ACC112 (cell line): Measurements from ENCODE around the gene HIVEP3.

ENCODE experiments used
- H2AFZ ChIP-seq: fragments of 200-600 bp; sonication (generic); one replicate; pipeline ENCODE4 v1.6.0; 2017; ENCODE audit warnings: antibody characterized with exemption, low read length; ENCODE audit not compliant: unreplicated experiment
- H3K27ac ChIP-seq: fragments of 200-600 bp; sonication (generic); 2 replicates; pipeline ENCODE4 v1.5.1; 2014; ENCODE audit warnings: low read depth, mild to moderate bottlenecking, antibody characterized with exemption, low read length, moderate library complexity
- H3K27me3 ChIP-seq: fragments of 200-600 bp; sonication (generic); 2 replicates; pipeline ENCODE4 v1.6.1; 2014; ENCODE audit warnings: mild to moderate bottlenecking, antibody characterized with exemption, low read length, moderate library complexity, mixed read lengths; ENCODE audit not compliant: insufficient read depth
- H3K36me3 ChIP-seq: fragments of 200-600 bp; sonication (generic); 2 replicates; pipeline ENCODE4 v1.6.1; 2016; ENCODE audit warnings: mild to moderate bottlenecking, antibody characterized with exemption, low read length, moderate library complexity, mixed read lengths; ENCODE audit not compliant: insufficient read depth
- H3K4me1 ChIP-seq: fragments of 200-600 bp; sonication (generic); one replicate; pipeline ENCODE4 v1.6.1; 2016; ENCODE audit warnings: low read length, mixed read lengths; ENCODE audit not compliant: insufficient read depth, unreplicated experiment, control insufficient read depth
- H3K4me3 ChIP-seq: fragments of 200-600 bp; sonication (generic); 2 replicates; pipeline ENCODE4 v1.5.1; 2014; ENCODE audit warnings: mild to moderate bottlenecking, low read depth, low read length
- H3K79me2 ChIP-seq: fragments of 200-600 bp; sonication (generic); one replicate; pipeline ENCODE4 v1.6.0; 2016; ENCODE audit warnings: low read length; ENCODE audit not compliant: control insufficient read depth, unreplicated experiment, insufficient read depth

The HIVEP3 gene

DNA sequence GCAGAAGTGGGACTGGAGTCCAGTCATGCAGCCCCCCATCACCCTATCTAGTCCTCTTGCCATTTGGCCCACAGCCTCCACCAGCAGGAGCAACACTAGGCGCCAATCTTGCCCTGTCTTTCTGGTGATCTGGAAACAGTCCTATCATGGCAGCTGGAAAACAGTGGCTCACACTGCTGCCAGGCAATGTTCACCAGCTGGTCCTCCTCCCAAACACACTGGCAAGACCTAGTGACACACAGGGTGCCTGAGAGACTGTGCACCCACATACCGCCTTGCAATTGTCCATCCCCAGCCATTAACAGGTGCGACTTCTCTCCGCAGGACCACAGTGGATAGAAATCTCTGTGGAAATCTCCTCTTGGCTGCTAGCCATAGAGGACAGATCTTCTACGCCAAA, 105.5 kb downstream of the HIVEP3 start:
- H3K4me3 ChIP-seq = no peak overlapping the region
- peaks cover 13% of the 10 kb centered on the region for H3K4me1 ChIP-seq
- no peaks in the 10 kb centered on the region for H3K79me2 ChIP-seq
- H3K36me3 ChIP-seq = no peaks in the 10 kb centered on the region
- no peak overlapping the region for H2AFZ ChIP-seq
- H3K27ac ChIP-seq = no peak overlapping the region
- no peaks in the 10 kb centered on the region for H3K27me3 ChIP-seq

DNA sequence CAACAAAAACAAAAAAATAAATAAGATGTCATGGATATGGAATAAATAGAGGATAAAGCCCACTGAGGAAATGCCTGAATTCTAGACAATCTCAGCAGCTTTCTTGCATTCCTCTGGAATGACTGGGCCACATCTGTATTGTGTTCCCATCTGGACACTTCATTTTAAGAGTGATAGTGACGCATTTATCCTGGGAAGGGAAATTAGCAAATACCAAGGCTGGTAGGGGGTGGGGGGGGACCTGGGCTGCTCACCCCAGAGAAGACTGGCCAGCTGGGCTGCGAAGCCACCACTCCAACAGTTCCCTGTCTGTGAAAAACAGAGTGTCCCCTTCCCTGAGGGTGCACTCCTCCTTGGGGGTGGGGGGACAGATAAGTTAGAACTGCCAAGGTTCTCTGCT, 106.3 kb downstream of the HIVEP3 start:
- peak overlapping the region; percentile 88 for H3K27ac ChIP-seq
- peaks cover 13% of the 10 kb centered on the region for H3K4me1 ChIP-seq
- no peaks in the 10 kb centered on the region for H3K36me3 ChIP-seq
- H3K79me2 ChIP-seq = no peaks in the 10 kb centered on the region
- H3K27me3 ChIP-seq = no peaks in the 10 kb centered on the region
- H3K4me3 ChIP-seq = 0 out of 2 replicates have a peak overlapping the region, but pooled peaks have one; percentile 39
- H2AFZ ChIP-seq = no peak overlapping the region

DNA sequence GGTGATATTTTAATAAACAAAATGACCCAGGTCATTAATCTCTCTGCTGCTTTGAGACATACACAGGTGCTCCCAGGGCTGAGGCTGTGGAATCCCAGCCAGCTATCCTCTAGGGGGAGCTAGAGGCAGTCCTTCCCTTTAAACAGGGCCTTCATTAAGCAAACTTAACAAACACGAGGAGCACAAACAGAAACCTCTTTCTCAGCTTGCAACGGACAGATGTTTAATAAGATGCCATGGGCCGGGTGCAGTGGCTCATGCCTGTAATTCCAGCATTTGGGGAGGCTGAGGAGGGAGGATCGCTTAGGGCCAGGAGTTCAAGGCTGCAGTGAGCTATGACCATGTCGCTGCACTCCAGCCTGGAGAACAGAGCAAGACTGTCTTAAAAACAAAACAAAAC, 106.7 kb downstream of the HIVEP3 start:
- no peaks in the 10 kb centered on the region for H3K36me3 ChIP-seq
- H3K4me3 ChIP-seq = 0 out of 2 replicates have a peak overlapping the region, but pooled peaks have one; percentile 39
- H3K79me2 ChIP-seq = no peaks in the 10 kb centered on the region
- no peak overlapping the region for H2AFZ ChIP-seq
- peaks cover 13% of the 10 kb centered on the region for H3K4me1 ChIP-seq
- peak overlapping the region; percentile 88 for H3K27ac ChIP-seq
- no peaks in the 10 kb centered on the region for H3K27me3 ChIP-seq

DNA sequence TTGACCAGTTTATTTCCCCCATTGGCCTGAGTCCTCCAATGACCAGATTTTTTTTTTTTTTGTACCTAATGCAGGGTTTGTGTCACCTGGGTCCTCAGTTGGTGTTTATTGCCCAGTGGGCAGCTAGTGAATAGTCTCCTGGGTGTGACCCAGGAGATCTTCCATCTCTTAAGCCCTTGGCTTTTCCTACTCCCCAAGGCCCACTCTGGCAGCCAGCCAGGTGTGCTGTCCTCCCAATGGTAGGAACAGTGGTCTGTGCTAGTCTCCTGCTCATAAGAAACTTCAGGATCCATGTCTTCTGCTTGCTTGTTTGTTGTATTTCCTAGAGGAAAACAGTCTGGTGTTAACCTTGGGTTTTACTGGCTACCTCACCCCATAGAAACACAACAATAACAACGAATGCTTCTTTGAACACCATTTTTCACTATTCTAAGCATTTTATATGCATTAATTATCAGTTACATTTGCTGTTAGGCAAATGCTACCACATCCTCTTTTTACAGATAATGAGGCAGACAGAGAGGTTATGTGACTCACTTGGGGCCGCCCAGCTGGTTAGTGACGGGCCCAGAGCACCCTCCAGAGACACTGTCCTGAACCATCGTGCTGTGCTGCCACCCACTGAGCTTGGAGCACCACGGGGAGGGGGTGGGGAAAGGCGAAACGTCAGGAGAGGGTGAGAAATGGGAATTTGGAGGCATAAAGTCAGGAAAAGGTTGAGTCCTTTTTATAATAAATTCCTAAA, 107.5 kb downstream of the HIVEP3 start:
- H3K4me1 ChIP-seq = peaks cover 13% of the 10 kb centered on the region
- H3K27ac ChIP-seq = no peak overlapping the region
- no peaks in the 10 kb centered on the region for H3K36me3 ChIP-seq
- no peaks in the 10 kb centered on the region for H3K27me3 ChIP-seq
- H3K79me2 ChIP-seq = no peaks in the 10 kb centered on the region
- no peak overlapping the region for H3K4me3 ChIP-seq
- no peak overlapping the region for H2AFZ ChIP-seq

DNA sequence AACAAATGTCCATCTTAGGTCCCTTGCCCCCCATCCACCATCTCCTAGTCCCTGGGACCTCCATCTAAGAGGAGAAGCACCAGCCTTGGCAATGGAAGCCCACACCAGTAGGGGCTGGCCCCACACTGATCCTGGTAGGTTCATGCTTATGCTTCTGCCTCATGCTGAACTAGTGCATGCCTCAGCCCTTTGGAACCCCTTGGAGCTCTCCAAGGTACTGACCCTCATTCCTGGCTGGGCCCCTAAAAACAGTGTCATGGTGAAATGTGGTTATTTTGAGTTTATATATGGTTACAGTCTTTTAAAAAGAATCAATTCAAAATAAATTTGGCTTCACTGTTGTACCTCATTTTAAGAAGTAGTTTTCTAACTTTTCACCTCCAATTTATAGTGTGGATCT, 108.3 kb downstream of the HIVEP3 start:
- no peaks in the 10 kb centered on the region for H3K36me3 ChIP-seq
- H3K27ac ChIP-seq = no peak overlapping the region
- H2AFZ ChIP-seq = no peak overlapping the region

DNA sequence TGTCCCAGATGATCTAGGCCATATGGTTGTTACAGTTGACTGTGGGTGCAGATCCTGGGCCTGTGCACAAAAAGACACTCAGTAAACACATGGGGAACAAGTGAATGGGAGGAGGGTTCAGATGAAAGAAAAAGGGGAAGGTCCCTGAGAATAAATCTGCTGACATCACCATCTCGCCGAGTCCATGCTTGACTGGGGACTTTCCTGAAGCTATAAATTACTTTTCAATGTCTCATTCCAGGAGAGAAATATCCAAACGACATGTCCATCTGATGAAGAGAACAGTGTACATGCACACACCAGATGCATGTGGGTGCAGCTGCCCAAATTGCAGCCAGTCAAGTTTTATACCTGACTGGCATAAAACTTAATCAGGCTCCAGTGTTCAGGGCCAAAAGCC, 109.0 kb downstream of the HIVEP3 start:
- Histone ChIP-seq H3K27me3 (no peaks in the 10 kb centered on the region), H3K79me2 (no peaks in the 10 kb centered on the region), H3K4me1 (peaks cover 13% of the 10 kb centered on the region), H2AFZ (no peak overlapping the region), H3K27ac (no peak overlapping the region), H3K4me3 (no peak overlapping the region), H3K36me3 (no peaks in the 10 kb centered on the region)

More for the DNA sequence above, 108.3 kb downstream of the HIVEP3 start:
- Histone ChIP-seq H3K4me1 (peaks cover 13% of the 10 kb centered on the region), H3K79me2 (no peaks in the 10 kb centered on the region), H3K27me3 (no peaks in the 10 kb centered on the region), H3K4me3 (no peak overlapping the region)

DNA sequence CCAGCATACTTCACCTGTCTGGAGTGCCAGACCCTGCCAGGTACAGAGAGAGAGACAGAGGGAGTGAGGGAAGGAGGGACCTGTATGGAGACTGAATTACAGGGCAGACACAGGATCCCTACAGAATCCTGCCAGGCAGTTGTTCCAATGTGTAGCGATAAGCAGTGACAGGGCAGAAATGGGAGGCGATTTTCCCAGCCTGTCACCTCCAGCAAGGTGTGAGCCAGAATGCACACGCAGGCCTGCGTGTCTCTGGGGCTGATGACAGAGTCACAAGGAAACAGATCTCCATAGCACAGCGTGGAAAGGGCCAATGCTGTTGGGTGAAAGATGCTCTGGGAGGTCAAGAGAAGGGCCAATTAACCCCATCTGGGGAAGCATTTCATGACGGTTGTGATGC, 111.3 kb downstream of the HIVEP3 start:
- H3K27me3 ChIP-seq = no peaks in the 10 kb centered on the region
- peaks cover 8% of the 10 kb centered on the region for H3K4me1 ChIP-seq
- no peak overlapping the region for H3K27ac ChIP-seq
- no peaks in the 10 kb centered on the region for H3K79me2 ChIP-seq
- H3K4me3 ChIP-seq = no peak overlapping the region
- no peak overlapping the region for H2AFZ ChIP-seq
- H3K36me3 ChIP-seq = no peaks in the 10 kb centered on the region

DNA sequence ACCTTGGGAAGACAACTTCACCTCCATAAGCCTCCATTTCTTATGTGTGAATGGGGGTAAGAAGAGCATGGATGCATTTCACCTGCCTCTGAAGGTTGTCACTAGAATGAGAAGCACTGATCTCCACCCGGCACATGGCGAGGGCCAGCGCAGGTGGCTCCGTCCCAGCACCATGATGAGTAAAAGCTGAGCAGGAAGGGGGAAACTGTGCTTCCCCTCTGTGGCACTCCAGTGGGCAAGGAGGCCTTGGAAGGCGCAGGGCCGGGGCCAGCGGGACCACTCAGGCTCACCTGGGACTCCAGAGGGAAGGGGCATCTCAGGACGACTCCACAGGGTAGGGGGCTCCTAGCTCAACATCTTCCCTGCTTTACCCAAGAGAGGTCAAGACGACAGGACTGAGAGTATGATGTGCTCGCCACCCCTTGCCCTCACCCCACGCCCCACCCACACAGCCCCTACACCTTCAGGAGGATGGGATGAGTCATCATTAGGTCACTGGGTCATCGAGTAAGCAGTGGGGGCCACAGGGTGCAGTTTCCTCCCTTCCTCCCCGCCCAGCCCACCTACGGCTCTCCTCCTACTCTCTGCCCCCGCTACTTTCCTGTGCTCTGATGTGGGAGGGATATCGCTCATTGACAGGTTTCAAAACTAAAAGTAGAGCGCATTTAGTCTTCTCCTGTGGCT, 112.1 kb downstream of the HIVEP3 start:
- Histone ChIP-seq H3K4me1 (peaks cover 4% of the 10 kb centered on the region), H3K27me3 (no peaks in the 10 kb centered on the region), H2AFZ (no peak overlapping the region), H3K79me2 (no peaks in the 10 kb centered on the region), H3K36me3 (no peaks in the 10 kb centered on the region), H3K4me3 (no peak overlapping the region), H3K27ac (no peak overlapping the region)

DNA sequence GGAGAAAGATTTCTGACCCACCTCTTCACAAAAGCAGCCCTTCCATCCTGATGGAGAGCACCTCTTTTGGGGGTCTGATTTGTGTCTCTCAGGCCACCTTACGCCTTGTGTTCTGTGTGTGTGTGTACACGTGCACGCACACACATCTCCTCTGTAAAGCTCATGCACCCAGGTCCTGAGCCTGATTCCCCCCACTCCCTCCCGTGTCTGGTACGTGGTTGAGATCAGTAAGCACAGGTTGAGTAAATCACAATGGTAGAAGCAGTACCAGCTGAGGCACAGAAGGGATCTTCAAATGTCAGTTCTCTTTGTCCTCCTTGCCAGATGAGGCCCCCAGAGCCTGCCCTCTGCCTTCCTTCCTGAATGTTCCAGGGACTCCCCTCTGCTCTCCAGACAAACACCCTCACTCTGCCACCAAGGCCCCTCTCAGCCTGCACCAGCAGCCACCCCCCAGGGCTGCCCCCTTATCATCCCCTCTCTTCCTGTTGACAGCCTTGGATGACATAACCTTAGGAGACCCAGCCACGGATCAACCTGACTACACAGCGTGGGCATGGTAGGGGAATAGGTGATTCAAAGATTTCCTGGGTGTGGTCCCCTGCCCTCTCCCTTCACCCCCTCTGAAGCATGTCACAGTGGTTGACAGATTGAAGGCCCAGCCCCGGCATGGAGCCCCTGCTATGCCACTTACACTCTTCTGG, 112.8 kb downstream of the HIVEP3 start:
- Histone ChIP-seq H2AFZ (no peak overlapping the region), H3K4me3 (no peak overlapping the region), H3K27ac (no peak overlapping the region), H3K79me2 (no peaks in the 10 kb centered on the region), H3K4me1 (no peaks in the 10 kb centered on the region), H3K27me3 (no peaks in the 10 kb centered on the region), H3K36me3 (no peaks in the 10 kb centered on the region)

DNA sequence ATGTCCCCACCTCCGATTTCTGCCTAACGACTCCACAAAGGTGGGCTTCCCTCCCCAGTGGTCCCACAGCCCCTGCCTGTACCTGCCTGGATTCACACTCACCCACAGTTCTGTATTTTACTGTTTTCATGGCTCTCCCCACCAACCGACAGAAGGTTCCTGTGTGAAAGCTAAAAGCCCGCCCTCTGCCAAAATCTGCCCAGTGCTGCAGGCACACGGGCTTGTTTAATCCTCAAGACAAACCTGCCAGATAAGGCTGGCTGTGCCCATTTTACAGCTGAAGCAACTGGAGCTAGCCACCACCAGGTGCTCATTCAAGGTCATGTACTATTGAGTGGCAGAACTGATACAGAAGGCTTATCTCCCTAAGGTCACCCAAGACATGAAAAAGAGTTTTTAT, 114.5 kb downstream of the HIVEP3 start:
- H3K27ac ChIP-seq = no peak overlapping the region
- no peaks in the 10 kb centered on the region for H3K79me2 ChIP-seq
- no peak overlapping the region for H3K4me3 ChIP-seq
- H3K36me3 ChIP-seq = no peaks in the 10 kb centered on the region
- no peaks in the 10 kb centered on the region for H3K27me3 ChIP-seq
- H2AFZ ChIP-seq = no peak overlapping the region
- no peaks in the 10 kb centered on the region for H3K4me1 ChIP-seq
